ENCODE results near the gene ZNF519.
"Not testable (repeated sequence)": the region's sequence is repeated elsewhere in the genome, so short reads cannot be mapped to it uniquely, and the experiment has no call there.

The ZNF519 gene

DNA sequence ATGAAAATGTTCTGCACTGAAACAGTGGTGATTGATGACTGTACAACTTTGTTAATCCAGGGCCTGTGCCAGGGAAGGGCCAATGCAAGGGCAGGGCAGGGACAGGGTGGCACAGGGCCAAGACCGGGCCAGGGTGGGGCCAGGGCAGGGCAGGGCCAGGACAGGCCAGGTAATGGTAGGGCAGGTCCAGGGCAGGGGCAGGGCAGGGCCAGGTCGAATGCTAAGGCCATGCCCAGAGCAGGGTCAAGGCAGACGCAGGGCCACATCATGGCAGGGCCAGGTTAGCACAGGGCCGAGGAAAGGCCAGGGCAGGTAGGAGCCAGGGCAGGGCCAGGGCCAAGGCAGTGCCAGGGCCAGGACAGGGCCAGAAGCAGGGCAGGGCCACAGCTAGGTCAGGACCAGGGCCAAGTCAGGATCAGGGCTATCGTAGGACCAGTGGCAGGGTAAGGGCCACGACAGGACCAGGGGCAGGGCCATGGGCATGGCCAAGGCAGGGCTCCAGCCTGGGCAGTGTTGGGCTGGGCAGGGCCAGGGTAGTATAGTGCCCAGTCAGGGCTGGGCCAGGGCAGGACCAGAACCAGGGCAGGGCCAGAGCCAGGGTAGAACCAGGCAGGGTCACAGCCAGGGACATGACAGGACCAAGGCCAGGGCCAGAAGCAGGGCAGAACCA, 38.3 kb upstream of the ZNF519 start:
- H2BK15ac ChIP-seq (replicated peaks; ENCODE audit: low read depth); DNase-seq: not testable (repeated sequence)
- WGBS (ENCODE audit: extremely low coverage, insufficient coverage, low lambda C conversion rate): no CpG with 5 or more reads among the region's 6 CpGs

DNA sequence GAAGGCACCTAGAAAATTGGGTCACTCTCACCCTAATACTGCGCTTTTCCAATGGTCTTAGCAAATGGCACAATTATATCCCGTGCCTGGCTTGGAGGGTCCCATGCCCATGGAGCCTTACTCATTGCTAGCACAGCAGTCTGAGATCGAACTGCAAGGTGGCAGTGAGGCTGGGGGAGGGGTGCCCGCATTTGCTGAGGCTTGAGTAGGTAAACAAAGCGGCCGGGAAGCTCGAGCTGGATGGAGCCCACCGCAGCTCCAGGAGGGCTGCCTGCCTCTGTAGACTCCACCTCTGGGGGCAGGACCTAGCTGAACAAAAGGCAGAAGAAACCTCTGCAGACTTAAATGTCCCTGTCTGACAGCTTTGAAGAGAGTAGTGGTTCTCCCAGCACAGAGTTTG, 30.7 kb upstream of the ZNF519 start:
- not testable (repeated sequence) for H4K5ac ChIP-seq (ENCODE audit: low read length); DNase-seq; H2BK5ac ChIP-seq (ENCODE audit: low read length); H3K23ac ChIP-seq (ENCODE audit: low read length); H3K18ac ChIP-seq (ENCODE audit: low read length); H3K9ac ChIP-seq (ENCODE audit: low read length); H3K4me2 ChIP-seq (ENCODE audit: low read length); H3K56ac ChIP-seq (ENCODE audit: low read length); H3K79me1 ChIP-seq (ENCODE audit: low read length); H3K79me2 ChIP-seq (ENCODE audit: control insufficient read depth, insufficient read depth, low read length); H3K27ac ChIP-seq (ENCODE audit: low read depth, low read length); H3K4me3 ChIP-seq (ENCODE audit: low read length); H4K8ac ChIP-seq (ENCODE audit: low read depth, low read length); H2AK5ac ChIP-seq (ENCODE audit: low read length); H2BK120ac ChIP-seq (ENCODE audit: low read depth, low read length); H3K27me3 ChIP-seq (ENCODE audit: insufficient read depth, low read length, poor library complexity); H3K4ac ChIP-seq (ENCODE audit: low read depth, low read length); H2BK15ac ChIP-seq (replicated peaks; ENCODE audit: low read depth); H3K4me1 ChIP-seq (ENCODE audit: control insufficient read depth, low read depth, low read length); H3K36me3 ChIP-seq (ENCODE audit: control insufficient read depth, insufficient read depth, low read length)
- WGBS (ENCODE audit: extremely low coverage, insufficient coverage, low lambda C conversion rate): no CpG with 5 or more reads among the region's 8 CpGs

More for the DNA sequence above, 38.3 kb upstream of the ZNF519 start:
- H3K27me3 ChIP-seq (ENCODE audit: insufficient read depth, low read length, poor library complexity); H3K4me1 ChIP-seq (ENCODE audit: control insufficient read depth, low read depth, low read length); H3K4me2 ChIP-seq (ENCODE audit: low read length); H2BK120ac ChIP-seq (ENCODE audit: low read depth, low read length); H3K27ac ChIP-seq (ENCODE audit: low read depth, low read length); H3K4ac ChIP-seq (ENCODE audit: low read depth, low read length); H3K56ac ChIP-seq (ENCODE audit: low read length); H2BK5ac ChIP-seq (ENCODE audit: low read length); H3K18ac ChIP-seq (ENCODE audit: low read length); H3K36me3 ChIP-seq (ENCODE audit: control insufficient read depth, insufficient read depth, low read length); H3K4me3 ChIP-seq (ENCODE audit: low read length); H3K79me1 ChIP-seq (ENCODE audit: low read length); H3K9ac ChIP-seq (ENCODE audit: low read length); H4K8ac ChIP-seq (ENCODE audit: low read depth, low read length); H3K79me2 ChIP-seq (ENCODE audit: control insufficient read depth, insufficient read depth, low read length); H3K23ac ChIP-seq (ENCODE audit: low read length); H4K5ac ChIP-seq (ENCODE audit: low read length); H2AK5ac ChIP-seq (ENCODE audit: low read length): not testable (repeated sequence)

DNA sequence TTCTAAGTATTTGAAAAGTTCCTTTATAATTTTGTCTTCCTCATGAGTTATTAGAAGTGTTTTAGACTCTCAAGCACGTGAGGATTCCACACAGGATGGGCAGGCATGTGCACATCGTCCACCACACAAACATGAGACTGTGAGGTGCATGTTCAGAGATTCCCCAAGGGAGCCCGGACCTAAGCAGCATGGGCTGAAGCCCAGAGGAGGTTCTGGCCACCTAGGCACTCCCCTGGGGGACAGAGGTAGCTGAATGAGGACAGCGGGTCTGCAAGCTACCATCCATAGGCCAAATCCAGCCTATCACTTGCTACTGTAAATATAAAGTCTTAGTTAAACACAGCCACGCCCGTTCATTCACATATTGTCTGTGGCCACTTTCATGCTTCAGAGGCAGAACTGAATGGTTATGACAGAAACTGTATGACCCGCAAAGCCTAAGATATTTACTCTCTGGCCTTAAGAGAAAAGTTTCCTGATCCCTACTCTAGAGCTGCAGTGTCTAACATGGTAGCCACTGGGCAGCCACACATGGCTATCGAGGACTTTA, 19.4 kb upstream of the ZNF519 start:
- WGBS (ENCODE audit: extremely low coverage, insufficient coverage, low lambda C conversion rate): no CpG with 5 or more reads among the region's 8 CpGs
- H3K79me1 ChIP-seq (ENCODE audit: low read length); H3K4me2 ChIP-seq (ENCODE audit: low read length); H3K4me1 ChIP-seq (ENCODE audit: control insufficient read depth, low read depth, low read length); H3K56ac ChIP-seq (ENCODE audit: low read length); H3K4ac ChIP-seq (ENCODE audit: low read depth, low read length); H3K27ac ChIP-seq (ENCODE audit: low read depth, low read length); H3K23ac ChIP-seq (ENCODE audit: low read length); H3K27me3 ChIP-seq (ENCODE audit: insufficient read depth, low read length, poor library complexity); H2AK5ac ChIP-seq (ENCODE audit: low read length); H2BK15ac ChIP-seq (replicated peaks; ENCODE audit: low read depth); H2BK120ac ChIP-seq (ENCODE audit: low read depth, low read length); H3K18ac ChIP-seq (ENCODE audit: low read length); H3K4me3 ChIP-seq (ENCODE audit: low read length); H3K36me3 ChIP-seq (ENCODE audit: control insufficient read depth, insufficient read depth, low read length); DNase-seq; H3K79me2 ChIP-seq (ENCODE audit: control insufficient read depth, insufficient read depth, low read length); H2BK5ac ChIP-seq (ENCODE audit: low read length); H3K9ac ChIP-seq (ENCODE audit: low read length); H4K8ac ChIP-seq (ENCODE audit: low read depth, low read length); H4K5ac ChIP-seq (ENCODE audit: low read length): not testable (repeated sequence)

DNA sequence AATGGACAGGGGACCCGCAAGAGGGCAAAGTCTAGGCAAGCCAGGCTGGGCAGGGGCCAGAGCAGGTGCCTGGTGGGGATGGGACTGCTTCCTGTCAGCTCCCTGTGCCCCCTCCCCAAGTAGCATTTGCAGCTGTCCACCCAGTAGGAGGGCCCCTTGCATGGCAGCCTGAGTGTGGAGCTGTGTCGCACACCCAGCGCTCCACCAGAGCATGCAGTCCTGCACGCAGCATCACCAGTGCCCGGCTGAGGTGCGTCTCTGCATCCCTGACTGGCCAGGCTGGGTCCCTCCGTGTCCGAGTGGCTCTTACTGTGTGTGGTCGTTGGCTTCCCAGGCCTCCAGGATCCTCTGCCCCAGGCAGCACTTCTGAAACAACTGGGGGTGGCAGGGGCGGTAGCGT, 18.5 kb upstream of the ZNF519 start:
- not testable (repeated sequence) for H3K79me2 ChIP-seq (ENCODE audit: control insufficient read depth, insufficient read depth, low read length); H3K4ac ChIP-seq (ENCODE audit: low read depth, low read length); H2AK5ac ChIP-seq (ENCODE audit: low read length); H4K8ac ChIP-seq (ENCODE audit: low read depth, low read length); H3K4me2 ChIP-seq (ENCODE audit: low read length); DNase-seq; H3K18ac ChIP-seq (ENCODE audit: low read length); H2BK5ac ChIP-seq (ENCODE audit: low read length); H3K56ac ChIP-seq (ENCODE audit: low read length); H2BK120ac ChIP-seq (ENCODE audit: low read depth, low read length); H3K79me1 ChIP-seq (ENCODE audit: low read length); H3K9ac ChIP-seq (ENCODE audit: low read length); H3K27ac ChIP-seq (ENCODE audit: low read depth, low read length); H3K36me3 ChIP-seq (ENCODE audit: control insufficient read depth, insufficient read depth, low read length); H3K23ac ChIP-seq (ENCODE audit: low read length); H3K4me3 ChIP-seq (ENCODE audit: low read length); H3K4me1 ChIP-seq (ENCODE audit: control insufficient read depth, low read depth, low read length); H4K5ac ChIP-seq (ENCODE audit: low read length); H3K27me3 ChIP-seq (ENCODE audit: insufficient read depth, low read length, poor library complexity); H2BK15ac ChIP-seq (replicated peaks; ENCODE audit: low read depth)
- no CpG with 5 or more reads among the region's 11 CpGs for WGBS (ENCODE audit: extremely low coverage, insufficient coverage, low lambda C conversion rate)

DNA sequence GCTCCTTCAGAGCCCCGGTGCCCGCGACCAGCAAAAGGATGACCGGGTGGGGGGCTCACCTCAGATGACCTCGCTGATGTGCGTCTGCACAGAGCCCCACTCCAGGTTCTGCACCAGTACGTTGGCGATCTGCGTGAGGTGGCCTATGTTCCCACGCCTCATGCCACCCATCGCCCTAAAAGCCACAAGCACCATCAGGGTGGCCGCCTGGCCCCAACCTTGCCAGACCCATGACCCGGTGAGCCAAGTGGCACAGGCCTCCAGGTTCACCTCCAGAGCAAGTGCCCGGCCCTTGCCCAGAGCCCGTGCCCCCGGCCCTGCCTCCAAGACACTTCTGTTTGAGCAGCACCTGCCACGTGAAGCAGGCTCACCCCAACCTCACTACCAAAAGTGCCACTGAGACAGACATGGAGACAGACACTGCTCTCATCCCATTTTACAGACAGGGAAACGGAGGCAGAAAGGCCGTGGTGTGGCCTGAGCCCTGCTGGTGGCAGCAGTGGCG, 17.7 kb upstream of the ZNF519 start:
- H3K36me3 ChIP-seq (ENCODE audit: control insufficient read depth, insufficient read depth, low read length); H3K79me1 ChIP-seq (ENCODE audit: low read length); H2AK5ac ChIP-seq (ENCODE audit: low read length); H3K18ac ChIP-seq (ENCODE audit: low read length); H3K9ac ChIP-seq (ENCODE audit: low read length); H3K4ac ChIP-seq (ENCODE audit: low read depth, low read length); H2BK15ac ChIP-seq (replicated peaks; ENCODE audit: low read depth); H3K4me1 ChIP-seq (ENCODE audit: control insufficient read depth, low read depth, low read length); H3K4me3 ChIP-seq (ENCODE audit: low read length); H3K4me2 ChIP-seq (ENCODE audit: low read length); H2BK5ac ChIP-seq (ENCODE audit: low read length); H4K8ac ChIP-seq (ENCODE audit: low read depth, low read length); H4K5ac ChIP-seq (ENCODE audit: low read length); H3K27me3 ChIP-seq (ENCODE audit: insufficient read depth, low read length, poor library complexity); H3K27ac ChIP-seq (ENCODE audit: low read depth, low read length); DNase-seq; H3K23ac ChIP-seq (ENCODE audit: low read length); H2BK120ac ChIP-seq (ENCODE audit: low read depth, low read length); H3K79me2 ChIP-seq (ENCODE audit: control insufficient read depth, insufficient read depth, low read length); H3K56ac ChIP-seq (ENCODE audit: low read length): not testable (repeated sequence)
- WGBS (ENCODE audit: extremely low coverage, insufficient coverage, low lambda C conversion rate): no CpG with 5 or more reads among the region's 20 CpGs
